IPS-NIHi11 (cell line): ENCODE data around the gene INSL3.

Experiments used
- DNase-seq: peaks from one replicate; pipeline ENCODE4 v3.0.0; 2012; ENCODE audit warnings: mixed read lengths, low spot score

The INSL3 gene

GRCh38 chr19:17846146-17846545 lies 24.8 kb upstream of the INSL3 start:
- no peak for DNase-seq

- no peak for DNase-seq
Observed at GRCh38 chr19:17843908-17844490, 22.7 kb upstream of the INSL3 start.

- DNase-seq, result no peak
Observed at GRCh38 chr19:17843292-17843827, 22.0 kb upstream of the INSL3 start.

- no peak for DNase-seq
Observed at GRCh38 chr19:17842663-17843291, 21.5 kb upstream of the INSL3 start.

- peak; percentile 97 for DNase-seq
Observed at GRCh38 chr19:17841810-17842662, 20.7 kb upstream of the INSL3 start.

- DNase-seq, result no peak
Observed at GRCh38 chr19:17841371-17841809, 20.1 kb upstream of the INSL3 start.

- DNase-seq, result no peak
Observed at GRCh38 chr19:17840019-17840418, 18.7 kb upstream of the INSL3 start.

- DNase-seq, result no peak
Observed at GRCh38 chr19:17837972-17838371, 16.7 kb upstream of the INSL3 start.

- DNase-seq, result no peak
Observed at GRCh38 chr19:17836530-17836929, 15.2 kb upstream of the INSL3 start.

GRCh38 chr19:17835182-17836006 lies 14.1 kb upstream of the INSL3 start:
- no peak for DNase-seq

GRCh38 chr19:17834350-17835181 lies 13.2 kb upstream of the INSL3 start:
- DNase-seq, result no peak

- DNase-seq, result no peak
Observed at GRCh38 chr19:17832443-17833208, 11.3 kb upstream of the INSL3 start.

GRCh38 chr19:17831419-17831888 lies 10.1 kb upstream of the INSL3 start:
- DNase-seq, result no peak

GRCh38 chr19:17830567-17831418 lies 9.5 kb upstream of the INSL3 start:
- peak; percentile 98 for DNase-seq

GRCh38 chr19:17829855-17830566 lies 8.7 kb upstream of the INSL3 start:
- peak; percentile 96 for DNase-seq

GRCh38 chr19:17826508-17827056 lies 5.3 kb upstream of the INSL3 start:
- DNase-seq, result no peak

GRCh38 chr19:17824339-17824738 lies 3.0 kb upstream of the INSL3 start:
- no peak for DNase-seq
